Measurements from ENCODE around the gene TPR.

TPR gene

GRCh38 chr1:186289943-186290545, 85.0 kb downstream of the TPR start:
- no peak for DNase-seq (ENCODE audit: low read depth in 2 of 2)

- DNase-seq (ENCODE audit: low read depth in 2 of 2): peak in 1 of 2 experiments; percentile 13
Measured at GRCh38 chr1:186286615-186287315, 88.3 kb downstream of the TPR start.

- DNase-seq (ENCODE audit: low read depth in 2 of 2): no peak
Measured at GRCh38 chr1:186283374-186283773, 91.7 kb downstream of the TPR start.

GRCh38 chr1:186282466-186282865, 92.6 kb downstream of the TPR start:
- no peak for DNase-seq (ENCODE audit: low read depth in 2 of 2)

GRCh38 chr1:186275822-186276221, 99.2 kb downstream of the TPR start:
- no peak for DNase-seq (ENCODE audit: low read depth in 2 of 2)

- DNase-seq (ENCODE audit: low read depth in 2 of 2): no peak
Measured at GRCh38 chr1:186272486-186272885, 102.6 kb downstream of the TPR start.

- DNase-seq (ENCODE audit: low read depth in 2 of 2): no peak
Measured at GRCh38 chr1:186271032-186271431, 104.0 kb downstream of the TPR start.

Data from fibroblast of skin of left biceps (primary cell).